Measurements from ENCODE around the gene ATP2B2.

ATP2B2 gene

DNA sequence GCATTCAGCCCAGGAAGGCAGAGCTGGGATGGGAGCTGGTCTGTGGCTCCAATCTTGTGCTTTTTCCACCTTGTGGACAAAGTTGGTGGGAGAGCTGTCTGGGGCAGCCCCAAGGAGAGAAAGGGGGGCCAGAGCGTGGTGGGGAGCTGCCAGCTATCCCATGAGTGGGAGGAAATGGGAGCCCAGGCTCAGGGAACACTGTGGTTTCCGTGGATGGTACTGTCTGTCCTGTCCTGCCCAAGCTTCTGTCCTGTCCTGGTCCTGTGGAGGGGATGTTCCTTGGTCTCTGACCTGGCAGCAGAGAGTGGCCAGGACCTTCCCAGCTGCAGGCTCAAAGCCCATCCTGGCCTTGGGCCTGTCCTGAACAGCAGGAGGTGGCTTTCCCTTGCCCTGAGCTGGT, 111.9 kb downstream of the ATP2B2 start:
- Histone ChIP-seq H3K9ac (ENCODE audit: low read depth, low read length) (no peak overlapping the region), H3K9me3 (ENCODE audit: insufficient read depth, low read length, severe bottlenecking) (peaks cover under 1% of the 10 kb centered on the region), H2AFZ (ENCODE audit: low read depth, low read length) (no peak overlapping the region), H4K20me1 (ENCODE audit: insufficient read depth, low read length) (no peaks in the 10 kb centered on the region; the same call in 1 of the 2 replicates), H3K4me1 (ENCODE audit: insufficient read depth, low read length) (no peaks in the 10 kb centered on the region; the same call in 1 of the 2 replicates), H3K4me3 (ENCODE audit: low read depth in 1 of 2, low read length in 2 of 2) (no peak overlapping the region), H3K27me3 (ENCODE audit: insufficient read depth, low read length, poor library complexity) (peaks cover 33% of the 10 kb centered on the region), H3K27ac (ENCODE audit: low read length) (no peak overlapping the region), H3K36me3 (ENCODE audit: insufficient read depth, low read length) (no peaks in the 10 kb centered on the region), H3K79me2 (ENCODE audit: insufficient read depth, low read length) (no peaks in the 10 kb centered on the region), H3K4me2 (ENCODE audit: insufficient read depth, low read length) (no peak overlapping the region)
- TF ChIP-seq, protein P1, sequence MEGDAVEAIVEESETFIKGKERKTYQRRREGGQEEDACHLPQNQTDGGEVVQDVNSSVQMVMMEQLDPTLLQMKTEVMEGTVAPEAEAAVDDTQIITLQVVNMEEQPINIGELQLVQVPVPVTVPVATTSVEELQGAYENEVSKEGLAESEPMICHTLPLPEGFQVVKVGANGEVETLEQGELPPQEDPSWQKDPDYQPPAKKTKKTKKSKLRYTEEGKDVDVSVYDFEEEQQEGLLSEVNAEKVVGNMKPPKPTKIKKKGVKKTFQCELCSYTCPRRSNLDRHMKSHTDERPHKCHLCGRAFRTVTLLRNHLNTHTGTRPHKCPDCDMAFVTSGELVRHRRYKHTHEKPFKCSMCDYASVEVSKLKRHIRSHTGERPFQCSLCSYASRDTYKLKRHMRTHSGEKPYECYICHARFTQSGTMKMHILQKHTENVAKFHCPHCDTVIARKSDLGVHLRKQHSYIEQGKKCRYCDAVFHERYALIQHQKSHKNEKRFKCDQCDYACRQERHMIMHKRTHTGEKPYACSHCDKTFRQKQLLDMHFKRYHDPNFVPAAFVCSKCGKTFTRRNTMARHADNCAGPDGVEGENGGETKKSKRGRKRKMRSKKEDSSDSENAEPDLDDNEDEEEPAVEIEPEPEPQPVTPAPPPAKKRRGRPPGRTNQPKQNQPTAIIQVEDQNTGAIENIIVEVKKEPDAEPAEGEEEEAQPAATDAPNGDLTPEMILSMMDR (IDR thresholded peaks at IDR 0.05; ENCODE audit: borderline replicate concordance, extremely low read depth, low read length, poor library complexity, severe bottlenecking), result no peak
- TF ChIP-seq EZH2 (IDR thresholded peaks at IDR 0.05; ENCODE audit: borderline replicate concordance, low read depth, low read length, severe bottlenecking), result no peak
- ATAC-seq (ENCODE audit: insufficient read depth, low read depth) (no peak), DNase-seq (no peak)

DNA sequence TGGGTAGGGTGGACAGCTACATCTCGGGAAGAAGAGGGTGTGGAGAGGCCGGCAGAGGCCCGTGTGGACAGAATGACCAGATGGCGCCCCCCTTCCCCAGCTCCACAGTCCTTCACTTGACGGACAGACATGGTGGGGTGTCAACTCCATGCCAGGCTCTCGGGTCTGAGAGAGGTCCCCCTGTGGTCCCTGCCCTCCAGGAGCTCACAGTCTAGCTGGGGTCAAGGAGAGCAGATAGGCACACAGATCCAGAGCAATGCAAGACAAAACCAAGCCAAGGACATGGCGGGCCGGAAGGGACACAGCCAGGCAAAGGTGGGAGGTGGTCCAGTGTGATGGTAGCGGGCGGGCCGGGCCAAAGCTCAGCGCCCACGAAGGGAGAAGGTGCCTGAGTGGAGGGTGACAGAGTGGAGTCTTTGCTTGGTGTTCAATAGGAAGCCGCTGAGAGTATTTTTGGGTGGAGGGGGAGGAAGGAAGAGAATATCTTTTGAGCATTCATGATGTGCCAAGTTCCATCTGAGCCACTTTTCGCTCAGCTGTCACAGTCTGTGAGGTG, 112.4 kb downstream of the ATP2B2 start:
- no peak overlapping the region for H3K9ac ChIP-seq (ENCODE audit: low read depth, low read length)
- no peak overlapping the region for H3K4me3 ChIP-seq (ENCODE audit: low read depth in 1 of 2, low read length in 2 of 2)
- H2AFZ ChIP-seq (ENCODE audit: low read depth, low read length), result no peak overlapping the region
- H3K27ac ChIP-seq (ENCODE audit: low read length), result no peak overlapping the region
- H4K20me1 ChIP-seq (ENCODE audit: insufficient read depth, low read length), result no peaks in the 10 kb centered on the region; the same call in 1 of the 2 replicates
- H3K9me3 ChIP-seq (ENCODE audit: insufficient read depth, low read length, severe bottlenecking), result peaks cover 6% of the 10 kb centered on the region
- DNase-seq (no peak), ATAC-seq (ENCODE audit: insufficient read depth, low read depth) (no peak)
- H3K27me3 ChIP-seq (ENCODE audit: insufficient read depth, low read length, poor library complexity), result peaks cover 33% of the 10 kb centered on the region
- no peaks in the 10 kb centered on the region for H3K79me2 ChIP-seq (ENCODE audit: insufficient read depth, low read length)
- H3K4me2 ChIP-seq (ENCODE audit: insufficient read depth, low read length), result no peak overlapping the region
- no peaks in the 10 kb centered on the region; the same call in 1 of the 2 replicates for H3K4me1 ChIP-seq (ENCODE audit: insufficient read depth, low read length)
- no peaks in the 10 kb centered on the region for H3K36me3 ChIP-seq (ENCODE audit: insufficient read depth, low read length)
- TF ChIP-seq, protein P1 (IDR thresholded peaks at IDR 0.05; ENCODE audit: borderline replicate concordance, extremely low read depth, low read length, poor library complexity, severe bottlenecking), result no peak
- TF ChIP-seq EZH2 (IDR thresholded peaks at IDR 0.05; ENCODE audit: borderline replicate concordance, low read depth, low read length, severe bottlenecking), result no peak

DNA sequence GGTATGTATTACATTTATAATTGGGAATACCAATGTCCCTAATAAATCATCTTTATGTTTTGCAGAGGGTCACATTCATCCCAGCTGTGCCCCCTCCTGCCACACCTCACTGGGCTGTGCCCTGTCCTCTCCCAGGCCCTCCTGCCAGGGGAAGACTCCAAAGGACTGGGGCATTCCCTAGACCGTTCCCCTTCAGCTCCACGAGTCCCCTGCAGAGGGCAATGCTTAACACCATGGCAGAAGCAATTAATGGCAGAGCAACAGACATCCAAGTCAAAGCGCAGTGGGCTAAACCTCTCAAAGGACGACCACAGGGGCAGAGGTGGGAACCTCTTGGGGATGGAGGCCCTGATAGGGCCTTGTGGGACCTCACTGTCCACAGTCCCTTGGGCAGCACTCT, 113.1 kb downstream of the ATP2B2 start:
- Histone ChIP-seq H3K9ac (ENCODE audit: low read depth, low read length) (no peak overlapping the region), H3K79me2 (ENCODE audit: insufficient read depth, low read length) (no peaks in the 10 kb centered on the region), H4K20me1 (ENCODE audit: insufficient read depth, low read length) (no peaks in the 10 kb centered on the region; the same call in 1 of the 2 replicates), H2AFZ (ENCODE audit: low read depth, low read length) (no peak overlapping the region), H3K4me3 (ENCODE audit: low read depth in 1 of 2, low read length in 2 of 2) (no peak overlapping the region), H3K4me1 (ENCODE audit: insufficient read depth, low read length) (no peaks in the 10 kb centered on the region; the same call in 1 of the 2 replicates), H3K27ac (ENCODE audit: low read length) (no peak overlapping the region), H3K4me2 (ENCODE audit: insufficient read depth, low read length) (no peak overlapping the region), H3K36me3 (ENCODE audit: insufficient read depth, low read length) (no peaks in the 10 kb centered on the region), H3K27me3 (ENCODE audit: insufficient read depth, low read length, poor library complexity) (peaks cover 33% of the 10 kb centered on the region), H3K9me3 (ENCODE audit: insufficient read depth, low read length, severe bottlenecking) (peaks cover 11% of the 10 kb centered on the region)
- no peak for DNase-seq
- TF ChIP-seq, protein P1 (IDR thresholded peaks at IDR 0.05; ENCODE audit: borderline replicate concordance, extremely low read depth, low read length, poor library complexity, severe bottlenecking), result peak; percentile 22
- no peak for TF ChIP-seq EZH2 (IDR thresholded peaks at IDR 0.05; ENCODE audit: borderline replicate concordance, low read depth, low read length, severe bottlenecking)
- no peak for ATAC-seq (ENCODE audit: insufficient read depth, low read depth)
